HEK293 (cell line): ENCODE measurements around the gene ZC3H7B.

Source experiments
- CTCF ChIA-PET: fragments of 350-600 bp; formaldehyde crosslinking; extraction: SDS; loops from one replicate; lab custom pipeline; 2021; ENCODE audit warnings: antibody characterized with exemption; lab: Yijun Ruan, JAX
- POLR2A ChIA-PET: fragments of 300-600 bp; formaldehyde crosslinking; extraction: SDS; loops from one replicate; lab custom pipeline; 2020; ENCODE audit warnings: antibody characterized with exemption, inconsistent platforms; lab: Yijun Ruan, JAX
- H3K27ac ChIP-seq: fragments of 200-500 bp; sonication (Bioruptor generic); 2 replicates; pipeline ENCODE4 v1.5.1; 2014; ENCODE audit warnings: low read depth, low read length, control low read depth, inconsistent platforms; ENCODE audit errors: extremely low read depth
- H3K36me3 ChIP-seq, 2 experiments: fragments of 200-500 bp in 1 of 2; sonication (Bioruptor generic) in 1 of 2; 1 replicate in 1 of 2; 2 replicates in 1 of 2; pipeline ENCODE4 v1.5.1; 2014 to 2017; ENCODE audit warnings: inconsistent platforms in 2 of 2, low read length in 2 of 2; ENCODE audit not compliant: control insufficient read depth in 2 of 2, insufficient read depth in 1 of 2
- H3K4me1 ChIP-seq: fragments of 200-500 bp; sonication (Bioruptor generic); 2 replicates; pipeline ENCODE4 v1.5.1; 2014; ENCODE audit warnings: mild to moderate bottlenecking, low read length, inconsistent platforms; ENCODE audit not compliant: control insufficient read depth, insufficient read depth
- H3K4me3 ChIP-seq: 2 replicates; pipeline ENCODE4 v1.5.1; 2011; ENCODE audit warnings: low read depth, mild to moderate bottlenecking, control low read depth, low read length, moderate library complexity
- H3K9me3 ChIP-seq: fragments of 200-500 bp; sonication (Bioruptor generic); 2 replicates; pipeline ENCODE4 v1.5.1; 2014; ENCODE audit warnings: low read depth, low read length, inconsistent platforms; ENCODE audit not compliant: control insufficient read depth, insufficient read depth
- GLIS1 ChIP-seq: fragments of 450-650 bp; formaldehyde crosslinking; IDR thresholded peaks from 2 replicates; pipeline ENCODE4 v1.5.1; 2016; ENCODE audit warnings: missing biosample characterization, missing genetic modification characterization
- GLIS2 ChIP-seq: fragments of 450-650 bp; formaldehyde crosslinking; IDR thresholded peaks from 2 replicates; pipeline ENCODE4 v1.5.1; 2016; ENCODE audit warnings: missing biosample characterization, missing genetic modification characterization
- HOXC10 ChIP-seq: sonication (generic); formaldehyde crosslinking; IDR thresholded peaks from 2 replicates; pipeline ENCODE4 v1.8.1; 2023; ENCODE audit warnings: mild to moderate bottlenecking, missing genetic modification reagents
- KLF1 ChIP-seq: fragments of 450-650 bp; formaldehyde crosslinking; IDR thresholded peaks from 2 replicates; pipeline ENCODE4 v1.5.1; 2016; ENCODE audit warnings: missing biosample characterization, missing genetic modification characterization
- OVOL3 ChIP-seq: fragments of 450-650 bp; formaldehyde crosslinking; IDR thresholded peaks from 2 replicates; pipeline ENCODE4 v1.5.1; 2016; ENCODE audit warnings: missing biosample characterization, missing genetic modification characterization
- SP2 ChIP-seq: fragments of 450-650 bp; formaldehyde crosslinking; IDR thresholded peaks from 2 replicates; pipeline ENCODE4 v1.5.1; 2016; ENCODE audit warnings: missing biosample characterization, missing genetic modification characterization
- ZBTB48 ChIP-seq: fragments of 450-650 bp; formaldehyde crosslinking; IDR thresholded peaks from 2 replicates; pipeline ENCODE4 v1.5.1; 2016; ENCODE audit warnings: missing biosample characterization, missing genetic modification characterization
- ZNF2 ChIP-seq: fragments of 450-650 bp; formaldehyde crosslinking; IDR thresholded peaks from 2 replicates; pipeline ENCODE4 v1.5.1; 2016; ENCODE audit warnings: missing biosample characterization, missing genetic modification characterization
- ZNF202 ChIP-seq: fragments of 450-650 bp; formaldehyde crosslinking; IDR thresholded peaks from 2 replicates; pipeline ENCODE4 v1.5.1; 2016; ENCODE audit warnings: missing biosample characterization, missing genetic modification characterization, borderline replicate concordance
- ZNF23 ChIP-seq: fragments of 450-650 bp; formaldehyde crosslinking; IDR thresholded peaks from 2 replicates; pipeline ENCODE4 v1.5.1; 2016; ENCODE audit warnings: missing biosample characterization, missing genetic modification characterization, borderline replicate concordance
- ZNF311 ChIP-seq: fragments of 450-650 bp; formaldehyde crosslinking; IDR thresholded peaks from 2 replicates; pipeline ENCODE4 v1.5.1; 2017; ENCODE audit warnings: missing biosample characterization, missing genetic modification characterization, borderline replicate concordance
- ZNF416 ChIP-seq: fragments of 450-650 bp; formaldehyde crosslinking; IDR thresholded peaks from 2 replicates; pipeline ENCODE4 v1.5.1; 2016; ENCODE audit warnings: missing biosample characterization, missing genetic modification characterization
- ZNF548 ChIP-seq: fragments of 450-650 bp; formaldehyde crosslinking; IDR thresholded peaks from 2 replicates; pipeline ENCODE4 v1.5.1; 2016; ENCODE audit warnings: missing biosample characterization, missing genetic modification characterization
- ZNF610 ChIP-seq: fragments of 450-650 bp; formaldehyde crosslinking; IDR thresholded peaks from 2 replicates; pipeline ENCODE4 v1.5.1; 2016; ENCODE audit warnings: missing biosample characterization, missing genetic modification characterization, borderline replicate concordance
- ZNF624 ChIP-seq: fragments of 450-650 bp; formaldehyde crosslinking; IDR thresholded peaks from 2 replicates; pipeline ENCODE4 v1.5.1; 2017; ENCODE audit warnings: missing biosample characterization, missing genetic modification characterization
- ZNF658 ChIP-seq: fragments of 450-650 bp; formaldehyde crosslinking; IDR thresholded peaks from 2 replicates; pipeline ENCODE4; 2016; ENCODE audit warnings: missing biosample characterization, missing genetic modification characterization
- ZNF701 ChIP-seq: fragments of 450-650 bp; formaldehyde crosslinking; IDR thresholded peaks from 2 replicates; pipeline ENCODE4 v1.5.1; 2016; ENCODE audit warnings: missing biosample characterization, missing genetic modification characterization
- ZNF76 ChIP-seq: fragments of 450-650 bp; formaldehyde crosslinking; IDR thresholded peaks from 2 replicates; pipeline ENCODE4; 2016; ENCODE audit warnings: low read depth, missing biosample characterization, missing genetic modification characterization, borderline replicate concordance
- ZNF777 ChIP-seq: fragments of 450-650 bp; formaldehyde crosslinking; IDR thresholded peaks from 2 replicates; pipeline ENCODE4 v1.5.1; 2017; ENCODE audit warnings: missing biosample characterization, missing genetic modification characterization, borderline replicate concordance
- TF ChIP-seq, protein P1 (sequence below): fragments of 450-650 bp; formaldehyde crosslinking; IDR thresholded peaks from 2 replicates; pipeline ENCODE4 v1.5.1; 2016; ENCODE audit warnings: missing biosample characterization, missing genetic modification characterization
- TF ChIP-seq, protein P2 (sequence below): fragments of 450-650 bp; formaldehyde crosslinking; IDR thresholded peaks from 2 replicates; pipeline ENCODE4; 2016; ENCODE audit warnings: missing biosample characterization, missing genetic modification characterization
- TF ChIP-seq, protein P3 (sequence below): fragments of 450-650 bp; formaldehyde crosslinking; IDR thresholded peaks from 2 replicates; pipeline ENCODE4 v1.5.1; 2017; ENCODE audit warnings: missing biosample characterization, missing genetic modification characterization
- TF ChIP-seq, protein P4 (sequence below): fragments of 450-650 bp; formaldehyde crosslinking; IDR thresholded peaks from 2 replicates; pipeline ENCODE4 v1.5.1; 2016; ENCODE audit warnings: missing biosample characterization, missing genetic modification characterization

Gene ZC3H7B

DNA sequence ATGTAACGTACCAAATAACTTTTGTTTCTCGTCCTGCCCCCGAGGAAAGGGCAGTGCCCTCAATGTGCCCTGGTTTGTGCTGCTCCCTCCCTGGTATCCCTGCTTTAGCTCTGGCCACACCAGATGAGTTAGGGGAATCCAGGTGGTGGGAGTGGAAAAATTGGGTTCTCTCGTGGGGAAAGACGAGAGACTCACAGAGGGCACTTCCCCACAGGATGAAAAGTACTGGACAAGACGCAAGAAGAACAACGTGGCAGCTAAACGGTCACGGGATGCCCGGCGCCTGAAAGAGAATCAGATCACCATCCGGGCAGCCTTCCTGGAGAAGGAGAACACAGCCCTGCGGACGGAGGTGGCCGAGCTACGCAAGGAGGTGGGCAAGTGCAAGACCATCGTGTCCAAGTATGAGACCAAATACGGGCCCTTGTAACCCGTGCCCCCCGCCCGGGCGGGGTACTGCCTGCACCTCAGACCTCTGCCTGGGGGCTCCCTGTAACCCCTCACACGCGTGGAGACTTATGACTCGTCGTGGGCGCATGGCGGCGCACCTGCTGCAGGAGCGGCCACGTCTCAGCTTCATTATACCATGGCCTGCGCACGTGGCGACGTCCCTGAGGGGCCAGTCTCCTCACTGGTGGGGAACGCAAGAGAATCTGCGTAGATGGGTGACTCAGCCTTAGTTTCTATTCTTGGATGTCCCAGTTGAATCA, 94.4 kb downstream of the ZC3H7B start (continued):
- TF ChIP-seq SP2 (tag by site-specific recombination) (no peak), ZNF416 (no peak), GLIS2 (tag by site-specific recombination) (no peak), OVOL3 (tag by site-specific recombination) (no peak), ZNF76 (no peak), ZNF610 (tag by site-specific recombination) (no peak), ZNF2 (tag by site-specific recombination) (no peak), ZBTB48 (tag by site-specific recombination) (no peak), GLIS1 (no peak)

DNA sequence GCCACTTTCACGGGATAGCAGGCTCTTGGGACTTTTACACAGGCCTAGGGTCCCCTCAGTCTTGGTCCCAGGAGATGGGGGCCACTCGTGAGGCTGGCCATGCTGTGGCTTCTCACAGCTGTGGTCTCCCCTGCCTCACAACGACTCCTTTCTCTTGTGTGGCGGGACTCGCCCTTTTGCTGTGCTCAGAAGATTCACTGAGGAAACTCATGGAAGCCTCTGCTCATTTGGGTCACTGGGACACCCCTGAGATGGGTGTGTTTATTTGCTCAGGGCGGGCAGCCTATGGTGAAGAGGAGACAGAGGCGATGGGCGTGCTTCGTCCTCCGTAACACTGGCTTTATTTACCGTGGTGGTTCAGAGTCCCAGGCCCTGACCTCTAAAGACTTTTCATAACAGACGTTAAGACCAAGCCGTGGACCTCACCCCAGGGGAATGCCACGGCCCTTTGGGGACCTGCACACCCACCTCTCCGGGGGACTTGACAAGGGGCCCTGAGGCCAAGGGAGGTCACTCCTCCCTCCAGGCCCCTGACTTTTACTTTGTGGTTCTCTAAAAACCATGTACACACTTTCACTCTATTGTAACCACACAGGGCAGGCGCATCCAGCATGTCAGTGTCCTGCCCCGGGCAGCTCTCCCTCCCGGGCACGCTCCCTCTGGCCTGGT, 96.0 kb downstream of the ZC3H7B start:
- no peaks in the 10 kb centered on the region for H3K9me3 ChIP-seq
- H3K4me3 ChIP-seq: no peak overlapping the region
- no peak overlapping the region for H3K27ac ChIP-seq
- CTCF ChIA-PET: interaction anchor here (0.8 to 11.6 kb wide), 4 partner anchors 120 to 138 kb away, joined by 3 to 301 read pairs (median 5); no protein-coding TSS in a partner anchor
- POLR2A ChIA-PET: interaction anchor here (1.0 kb wide), 2 partner anchors 10 to 11 kb away, joined by 3 to 4 read pairs; no protein-coding TSS in a partner anchor
- no peaks in the 10 kb centered on the region for H3K4me1 ChIP-seq
- peaks cover 0 to 38% of the 10 kb centered on the region in 2 experiments; a peak in 2 of 3 replicates for H3K36me3 ChIP-seq
- TF ChIP-seq ZNF23 (tag by site-specific recombination) (no peak), HOXC10 (CRISPR knock-in tag) (no peak), KLF1 (peak; percentile 45; the same call in 1 of the 2 replicates), ZNF658 (no peak)
- TF ChIP-seq, protein P1, sequence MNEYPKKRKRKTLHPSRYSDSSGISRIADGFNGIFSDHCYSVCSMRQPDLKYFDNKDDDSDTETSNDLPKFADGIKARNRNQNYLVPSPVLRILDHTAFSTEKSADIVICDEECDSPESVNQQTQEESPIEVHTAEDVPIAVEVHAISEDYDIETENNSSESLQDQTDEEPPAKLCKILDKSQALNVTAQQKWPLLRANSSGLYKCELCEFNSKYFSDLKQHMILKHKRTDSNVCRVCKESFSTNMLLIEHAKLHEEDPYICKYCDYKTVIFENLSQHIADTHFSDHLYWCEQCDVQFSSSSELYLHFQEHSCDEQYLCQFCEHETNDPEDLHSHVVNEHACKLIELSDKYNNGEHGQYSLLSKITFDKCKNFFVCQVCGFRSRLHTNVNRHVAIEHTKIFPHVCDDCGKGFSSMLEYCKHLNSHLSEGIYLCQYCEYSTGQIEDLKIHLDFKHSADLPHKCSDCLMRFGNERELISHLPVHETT (tag by site-specific recombination): no peak
- TF ChIP-seq, all 188 proteins: peak for 1

DNA sequence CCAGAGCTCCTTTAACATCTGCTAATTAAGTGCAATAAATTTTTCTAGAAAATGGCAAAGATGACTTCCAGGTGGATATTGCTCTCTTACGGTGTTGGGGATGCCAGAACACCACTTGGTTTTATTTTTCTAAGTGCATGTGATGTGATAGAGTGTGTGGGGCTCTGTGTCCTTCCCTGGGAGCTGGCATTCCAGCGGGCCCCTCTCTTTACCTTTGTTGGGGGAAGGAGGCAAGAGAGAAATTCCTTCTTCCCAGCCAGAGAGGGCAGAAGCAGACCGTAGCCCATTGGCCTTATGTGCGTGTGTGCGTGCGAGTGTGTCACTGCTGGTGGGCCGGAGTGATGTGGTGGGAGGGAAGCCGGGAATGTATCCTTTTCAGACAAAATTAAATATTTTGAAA, 97.6 kb downstream of the ZC3H7B start:
- TF ChIP-seq ZNF701 (tag by site-specific recombination): no peak
- TF ChIP-seq, protein P2, sequence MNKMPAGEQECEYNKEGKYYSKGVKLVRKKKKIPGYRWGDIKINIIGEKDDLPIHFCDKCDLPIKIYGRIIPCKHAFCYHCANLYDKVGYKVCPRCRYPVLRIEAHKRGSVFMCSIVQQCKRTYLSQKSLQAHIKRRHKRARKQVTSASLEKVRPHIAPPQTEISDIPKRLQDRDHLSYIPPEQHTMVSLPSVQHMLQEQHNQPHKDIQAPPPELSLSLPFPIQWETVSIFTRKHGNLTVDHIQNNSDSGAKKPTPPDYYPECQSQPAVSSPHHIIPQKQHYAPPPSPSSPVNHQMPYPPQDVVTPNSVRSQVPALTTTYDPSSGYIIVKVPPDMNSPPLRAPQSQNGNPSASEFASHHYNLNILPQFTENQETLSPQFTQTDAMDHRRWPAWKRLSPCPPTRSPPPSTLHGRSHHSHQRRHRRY: no peak
- no peak for TF ChIP-seq ZNF311
- TF ChIP-seq ZNF624 (tag by site-specific recombination): no peak
- TF ChIP-seq ZNF548 (tag by site-specific recombination): no peak
- TF ChIP-seq, protein P3, sequence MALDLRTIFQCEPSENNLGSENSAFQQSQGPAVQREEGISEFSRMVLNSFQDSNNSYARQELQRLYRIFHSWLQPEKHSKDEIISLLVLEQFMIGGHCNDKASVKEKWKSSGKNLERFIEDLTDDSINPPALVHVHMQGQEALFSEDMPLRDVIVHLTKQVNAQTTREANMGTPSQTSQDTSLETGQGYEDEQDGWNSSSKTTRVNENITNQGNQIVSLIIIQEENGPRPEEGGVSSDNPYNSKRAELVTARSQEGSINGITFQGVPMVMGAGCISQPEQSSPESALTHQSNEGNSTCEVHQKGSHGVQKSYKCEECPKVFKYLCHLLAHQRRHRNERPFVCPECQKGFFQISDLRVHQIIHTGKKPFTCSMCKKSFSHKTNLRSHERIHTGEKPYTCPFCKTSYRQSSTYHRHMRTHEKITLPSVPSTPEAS (tag by site-specific recombination): no peak
- TF ChIP-seq, protein P4, sequence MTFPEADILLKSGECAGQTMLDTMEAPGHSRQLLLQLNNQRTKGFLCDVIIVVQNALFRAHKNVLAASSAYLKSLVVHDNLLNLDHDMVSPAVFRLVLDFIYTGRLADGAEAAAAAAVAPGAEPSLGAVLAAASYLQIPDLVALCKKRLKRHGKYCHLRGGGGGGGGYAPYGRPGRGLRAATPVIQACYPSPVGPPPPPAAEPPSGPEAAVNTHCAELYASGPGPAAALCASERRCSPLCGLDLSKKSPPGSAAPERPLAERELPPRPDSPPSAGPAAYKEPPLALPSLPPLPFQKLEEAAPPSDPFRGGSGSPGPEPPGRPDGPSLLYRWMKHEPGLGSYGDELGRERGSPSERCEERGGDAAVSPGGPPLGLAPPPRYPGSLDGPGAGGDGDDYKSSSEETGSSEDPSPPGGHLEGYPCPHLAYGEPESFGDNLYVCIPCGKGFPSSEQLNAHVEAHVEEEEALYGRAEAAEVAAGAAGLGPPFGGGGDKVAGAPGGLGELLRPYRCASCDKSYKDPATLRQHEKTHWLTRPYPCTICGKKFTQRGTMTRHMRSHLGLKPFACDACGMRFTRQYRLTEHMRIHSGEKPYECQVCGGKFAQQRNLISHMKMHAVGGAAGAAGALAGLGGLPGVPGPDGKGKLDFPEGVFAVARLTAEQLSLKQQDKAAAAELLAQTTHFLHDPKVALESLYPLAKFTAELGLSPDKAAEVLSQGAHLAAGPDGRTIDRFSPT: no peak
- TF ChIP-seq ZNF202: no peak
- TF ChIP-seq ZNF2 (tag by site-specific recombination): no peak
- no peak for TF ChIP-seq ZNF777 (tag by site-specific recombination)
- H3K36me3 ChIP-seq: peaks cover 0 to 38% of the 10 kb centered on the region in 2 experiments; a peak in 2 of 3 replicates
- ChIA-PET CTCF (interaction anchor here (0.6 to 11.6 kb wide), 4 partner anchors 118 to 190 kb away, joined by 3 to 301 read pairs (median 48); no protein-coding TSS in a partner anchor), POLR2A (interaction anchor here (0.5 to 7.6 kb wide), 3 partner anchors 48 to 228 kb away, joined by 3 to 70 read pairs (median 3); partner anchors contain the start of genes ACO2, PHF5A and TOB2)
- H3K9me3 ChIP-seq: no peaks in the 10 kb centered on the region
- peak overlapping the region; percentile 5; the same call in 1 of the 2 replicates for H3K27ac ChIP-seq
- no peaks in the 10 kb centered on the region for H3K4me1 ChIP-seq
- no peak overlapping the region for H3K4me3 ChIP-seq
